Measurements from ENCODE around the gene DOCK1. TPM values are rescaled to one million over a fixed set of nuclear protein-coding genes. Genes with fewer than 3 reads are reported as not detected.
A peak's percentile ranks its signal among the peaks of the same experiment; 100 is the strongest.

DOCK1 gene
- total RNA-seq, 3 donors from 2014 or later = 50.4 to 101 (median 69.2) TPM

GRCh38 chr10:126906704-126907422 lies 1.6 kb downstream of the DOCK1 start:
- peak overlapping the region; percentile 90 to 91 for H3K27ac ChIP-seq
- peaks cover 0 to 7% of the 10 kb centered on the region in 2 donors for H3K4me1 ChIP-seq
- no peaks in the 10 kb centered on the region for H3K27me3 ChIP-seq
- no peak for TF ChIP-seq POLR2A (IDR thresholded peaks at IDR 0.05)
- TF ChIP-seq, protein P1, sequence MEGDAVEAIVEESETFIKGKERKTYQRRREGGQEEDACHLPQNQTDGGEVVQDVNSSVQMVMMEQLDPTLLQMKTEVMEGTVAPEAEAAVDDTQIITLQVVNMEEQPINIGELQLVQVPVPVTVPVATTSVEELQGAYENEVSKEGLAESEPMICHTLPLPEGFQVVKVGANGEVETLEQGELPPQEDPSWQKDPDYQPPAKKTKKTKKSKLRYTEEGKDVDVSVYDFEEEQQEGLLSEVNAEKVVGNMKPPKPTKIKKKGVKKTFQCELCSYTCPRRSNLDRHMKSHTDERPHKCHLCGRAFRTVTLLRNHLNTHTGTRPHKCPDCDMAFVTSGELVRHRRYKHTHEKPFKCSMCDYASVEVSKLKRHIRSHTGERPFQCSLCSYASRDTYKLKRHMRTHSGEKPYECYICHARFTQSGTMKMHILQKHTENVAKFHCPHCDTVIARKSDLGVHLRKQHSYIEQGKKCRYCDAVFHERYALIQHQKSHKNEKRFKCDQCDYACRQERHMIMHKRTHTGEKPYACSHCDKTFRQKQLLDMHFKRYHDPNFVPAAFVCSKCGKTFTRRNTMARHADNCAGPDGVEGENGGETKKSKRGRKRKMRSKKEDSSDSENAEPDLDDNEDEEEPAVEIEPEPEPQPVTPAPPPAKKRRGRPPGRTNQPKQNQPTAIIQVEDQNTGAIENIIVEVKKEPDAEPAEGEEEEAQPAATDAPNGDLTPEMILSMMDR (IDR thresholded peaks at IDR 0.05) = no peak
- TF ChIP-seq POLR2AphosphoS5 (IDR thresholded peaks at IDR 0.05) = no peak
- H3K4me3 ChIP-seq = peak overlapping the region; percentile 86 to 95 (median 86)
- no peaks in the 10 kb centered on the region for H3K9me3 ChIP-seq
- no peaks in the 10 kb centered on the region for H3K36me3 ChIP-seq
- DNase-seq (ENCODE audit: low spot score in 2 of 2) = peak in 1 of 2 donors; percentile 31
- intact Hi-C loops (cut with DNase I; ENCODE audit: low total_unique reads) = no loop called here

DNA sequence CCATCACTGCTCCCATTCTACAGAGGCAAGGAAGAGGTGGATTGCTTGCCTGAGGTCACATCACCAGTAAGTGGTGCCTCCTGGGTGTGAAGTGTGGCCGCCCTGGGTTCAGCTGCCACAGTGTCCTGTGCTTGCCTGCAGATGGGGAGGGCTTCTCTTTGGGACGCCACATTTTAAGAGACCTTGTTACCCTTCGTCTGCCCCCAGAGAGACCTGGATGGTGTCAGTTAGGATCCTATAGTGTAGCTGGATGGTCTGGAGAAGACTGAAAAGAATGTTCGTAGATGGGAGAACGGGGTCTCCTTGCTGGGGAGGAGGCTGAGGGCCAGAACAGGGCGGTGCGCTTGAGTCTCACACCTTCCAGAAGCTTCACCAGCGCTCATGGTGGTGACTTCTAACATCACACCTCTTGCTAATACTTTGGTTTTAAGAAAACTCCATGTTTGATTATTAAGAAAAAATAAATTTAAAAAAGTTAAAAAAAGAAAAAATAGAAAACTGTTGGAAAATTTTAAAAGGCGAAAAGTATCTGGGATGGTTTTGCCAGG lies 2.3 kb downstream of the DOCK1 start:
- peak in 1 of 2 donors; percentile 30 for DNase-seq (ENCODE audit: low spot score in 2 of 2)
- Histone ChIP-seq H3K4me1 (peaks cover 0 to 7% of the 10 kb centered on the region in 2 donors), H3K36me3 (no peaks in the 10 kb centered on the region), H3K27ac (peak overlapping the region in 1 of 2 donors; percentile 38), H3K27me3 (no peaks in the 10 kb centered on the region), H3K9me3 (no peaks in the 10 kb centered on the region), H3K4me3 (no peak overlapping the region)
- no peak for TF ChIP-seq POLR2A (IDR thresholded peaks at IDR 0.05)
- TF ChIP-seq, protein P1 (IDR thresholded peaks at IDR 0.05) = no peak
- no peak for TF ChIP-seq POLR2AphosphoS5 (IDR thresholded peaks at IDR 0.05)
- intact Hi-C loops (cut with DNase I; ENCODE audit: low total_unique reads) = no loop called here

DNA sequence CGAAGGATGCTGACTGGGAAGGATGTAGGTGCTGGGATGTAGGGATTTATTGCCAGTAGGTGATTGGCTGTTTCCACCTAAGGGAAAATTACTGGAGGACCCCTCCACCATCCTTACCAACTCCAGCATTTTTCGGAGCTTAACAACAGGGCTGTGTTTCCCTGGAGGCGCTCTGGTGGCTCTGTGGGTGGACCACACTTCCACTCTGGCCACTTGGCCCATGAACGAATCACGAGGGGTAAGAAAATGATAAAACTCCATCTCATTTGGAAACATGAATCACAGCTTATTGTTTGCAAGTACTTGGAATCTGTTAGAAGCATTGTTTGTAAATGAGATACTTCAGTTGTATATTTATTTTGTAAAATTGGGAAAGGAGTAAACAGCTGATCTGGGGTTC lies 3.0 kb downstream of the DOCK1 start:
- TF ChIP-seq, protein P1 (IDR thresholded peaks at IDR 0.05) = no peak
- no peak for TF ChIP-seq POLR2AphosphoS5 (IDR thresholded peaks at IDR 0.05)
- no peak for TF ChIP-seq POLR2A (IDR thresholded peaks at IDR 0.05)
- intact Hi-C loops (cut with DNase I; ENCODE audit: low total_unique reads) = no loop called here
- DNase-seq (ENCODE audit: low spot score in 2 of 2) = no peak

GRCh38 chr10:126908729-126909128 lies 3.5 kb downstream of the DOCK1 start:
- intact Hi-C loops (cut with DNase I; ENCODE audit: low total_unique reads) = no loop called here
- H3K4me3 ChIP-seq = no peak overlapping the region
- no peaks in the 10 kb centered on the region for H3K9me3 ChIP-seq
- no peak for TF ChIP-seq POLR2AphosphoS5 (IDR thresholded peaks at IDR 0.05)
- TF ChIP-seq, protein P1 (IDR thresholded peaks at IDR 0.05) = no peak
- TF ChIP-seq POLR2A (IDR thresholded peaks at IDR 0.05) = no peak
- H3K4me1 ChIP-seq = peaks cover 0 to 7% of the 10 kb centered on the region in 2 donors
- DNase-seq (ENCODE audit: low spot score in 2 of 2) = no peak
- H3K27me3 ChIP-seq = no peaks in the 10 kb centered on the region
- H3K36me3 ChIP-seq = no peaks in the 10 kb centered on the region
- peak overlapping the region in 1 of 2 donors; percentile 1 for H3K27ac ChIP-seq

More for the DNA sequence above, 3.0 kb downstream of the DOCK1 start:
- H3K27ac ChIP-seq = peak overlapping the region in 1 of 2 donors; percentile 43
- no peaks in the 10 kb centered on the region for H3K36me3 ChIP-seq
- no peaks in the 10 kb centered on the region for H3K27me3 ChIP-seq
- no peaks in the 10 kb centered on the region for H3K9me3 ChIP-seq
- no peak overlapping the region for H3K4me3 ChIP-seq
- H3K4me1 ChIP-seq = peaks cover 0 to 7% of the 10 kb centered on the region in 2 donors

GRCh38 chr10:126909147-126909546 lies 3.9 kb downstream of the DOCK1 start:
- H3K9me3 ChIP-seq = no peaks in the 10 kb centered on the region
- TF ChIP-seq, protein P1 (IDR thresholded peaks at IDR 0.05) = no peak
- TF ChIP-seq POLR2A (IDR thresholded peaks at IDR 0.05) (no peak), POLR2AphosphoS5 (IDR thresholded peaks at IDR 0.05) (no peak)
- H3K36me3 ChIP-seq = no peaks in the 10 kb centered on the region
- intact Hi-C loops (cut with DNase I; ENCODE audit: low total_unique reads) = no loop called here
- H3K27ac ChIP-seq = peak overlapping the region in 1 of 2 donors; percentile 1
- H3K27me3 ChIP-seq = no peaks in the 10 kb centered on the region
- H3K4me3 ChIP-seq = no peak overlapping the region
- no peak for DNase-seq (ENCODE audit: low spot score in 2 of 2)
- H3K4me1 ChIP-seq = peaks cover 0 to 5% of the 10 kb centered on the region in 2 donors

Data from breast epithelium (tissue), 4 donors.